SJCRH30 (cell line): Measurements from ENCODE around the gene PSMD13. TPM values are rescaled to one million over a fixed set of nuclear protein-coding genes. Genes with fewer than 3 reads are reported as not detected.

Experiments
- DNase-seq, 2 experiments: peaks; one replicate each; pipeline ENCODE4 v3.0.0-alpha.2; 2015 to 2020
- H3K27ac ChIP-seq: fragments of 250-450 bp; sonication (Bioruptor Pico); 2 replicates; pipeline ENCODE4 v1.5.1; 2020; ENCODE audit warnings: mild to moderate bottlenecking, moderate library complexity
- H3K27me3 ChIP-seq: fragments of 250-450 bp; sonication (Bioruptor Pico); 2 replicates; pipeline ENCODE4 v1.5.1; 2020; ENCODE audit warnings: mild to moderate bottlenecking, moderate library complexity
- H3K36me3 ChIP-seq: fragments of 250-450 bp; sonication (Bioruptor Pico); 2 replicates; pipeline ENCODE4 v1.5.1; 2020; ENCODE audit warnings: mild to moderate bottlenecking, moderate library complexity
- H3K4me1 ChIP-seq: fragments of 250-450 bp; sonication (Bioruptor Pico); 2 replicates; pipeline ENCODE4 v1.5.1; 2020; ENCODE audit warnings: mild to moderate bottlenecking, moderate library complexity
- H3K4me3 ChIP-seq: fragments of 250-450 bp; sonication (Bioruptor Pico); 2 replicates; pipeline ENCODE4 v1.5.1; 2020; ENCODE audit warnings: mild to moderate bottlenecking, moderate library complexity
- H3K9me3 ChIP-seq: fragments of 250-450 bp; sonication (Bioruptor Pico); replicated peaks from 2 replicates; pipeline ENCODE4 v1.5.1; 2020; ENCODE audit warnings: mild to moderate bottlenecking, moderate library complexity
- total RNA-seq: library from RNA; depleted of rRNA; stranded (reverse); fragments of >200 nt; shearing (Covaris generic); gene quantifications from 2 replicates; pipeline ENCODE4 v1.2.3, GENCODE V29; 2014

The PSMD13 gene
- total RNA-seq, 1 experiment from 2014 or later = 131 TPM

GRCh38 chr11:200224-201003 is 36.4 kb upstream of the PSMD13 start:
- H3K9me3 ChIP-seq = no peaks in the 10 kb centered on the region
- no peak for DNase-seq
- H3K4me1 ChIP-seq = peaks cover 9% of the 10 kb centered on the region
- H3K4me3 ChIP-seq = no peak overlapping the region
- peaks cover 4% of the 10 kb centered on the region for H3K36me3 ChIP-seq
- H3K27ac ChIP-seq = no peak overlapping the region
- no peaks in the 10 kb centered on the region for H3K27me3 ChIP-seq

- DNase-seq = no peak
- Histone ChIP-seq H3K27me3 (no peaks in the 10 kb centered on the region), H3K4me3 (no peak overlapping the region)
These were observed 34.8 kb upstream of the PSMD13 start for GRCh38 chr11:201966-202365.

GRCh38 chr11:202490-202889 is 34.3 kb upstream of the PSMD13 start:
- H3K36me3 ChIP-seq = peaks cover 4% of the 10 kb centered on the region
- H3K27me3 ChIP-seq = no peaks in the 10 kb centered on the region
- H3K9me3 ChIP-seq = no peaks in the 10 kb centered on the region
- no peak overlapping the region for H3K4me3 ChIP-seq
- peaks cover 9% of the 10 kb centered on the region for H3K4me1 ChIP-seq
- no peak overlapping the region for H3K27ac ChIP-seq
- no peak for DNase-seq

More at GRCh38 chr11:201966-202365, 34.8 kb upstream of the PSMD13 start:
- Histone ChIP-seq H3K36me3 (peaks cover 4% of the 10 kb centered on the region), H3K9me3 (no peaks in the 10 kb centered on the region), H3K27ac (no peak overlapping the region), H3K4me1 (peaks cover 9% of the 10 kb centered on the region)

GRCh38 chr11:203056-203944 is 33.5 kb upstream of the PSMD13 start:
- no peaks in the 10 kb centered on the region for H3K27me3 ChIP-seq
- no peak overlapping the region for H3K27ac ChIP-seq
- H3K4me3 ChIP-seq = no peak overlapping the region
- H3K9me3 ChIP-seq = no peaks in the 10 kb centered on the region
- peaks cover 4% of the 10 kb centered on the region for H3K36me3 ChIP-seq
- DNase-seq = no peak
- H3K4me1 ChIP-seq = peaks cover 9% of the 10 kb centered on the region

- peaks cover 4% of the 10 kb centered on the region for H3K36me3 ChIP-seq
- H3K4me3 ChIP-seq = no peak overlapping the region
- no peaks in the 10 kb centered on the region for H3K27me3 ChIP-seq
- H3K9me3 ChIP-seq = no peaks in the 10 kb centered on the region
- no peak overlapping the region for H3K27ac ChIP-seq
- peak; percentile 44 to 60 for DNase-seq
- H3K4me1 ChIP-seq = peaks cover 9% of the 10 kb centered on the region
These were observed 32.7 kb upstream of the PSMD13 start for GRCh38 chr11:203945-204586.

- Histone ChIP-seq H3K9me3 (no peaks in the 10 kb centered on the region), H3K4me3 (no peak overlapping the region), H3K4me1 (peaks cover 13% of the 10 kb centered on the region), H3K27ac (no peak overlapping the region), H3K36me3 (peaks cover 5% of the 10 kb centered on the region), H3K27me3 (no peaks in the 10 kb centered on the region)
- no peak for DNase-seq
These were observed 32.1 kb upstream of the PSMD13 start for GRCh38 chr11:204587-205109.

GRCh38 chr11:205221-206001 is 31.4 kb upstream of the PSMD13 start:
- Histone ChIP-seq H3K4me1 (peaks cover 21% of the 10 kb centered on the region), H3K9me3 (no peaks in the 10 kb centered on the region), H3K27ac (no peak overlapping the region), H3K36me3 (peaks cover 13% of the 10 kb centered on the region), H3K4me3 (no peak overlapping the region), H3K27me3 (no peaks in the 10 kb centered on the region)
- DNase-seq = no peak

- H3K27ac ChIP-seq = no peak overlapping the region
- no peaks in the 10 kb centered on the region for H3K9me3 ChIP-seq
- H3K36me3 ChIP-seq = peaks cover 18% of the 10 kb centered on the region
- no peak overlapping the region; the same call in 1 of the 2 replicates for H3K4me3 ChIP-seq
- no peak for DNase-seq
- H3K27me3 ChIP-seq = no peaks in the 10 kb centered on the region
- H3K4me1 ChIP-seq = peaks cover 21% of the 10 kb centered on the region
These were observed 30.8 kb upstream of the PSMD13 start for GRCh38 chr11:206002-206384.

- peak in 1 of 2 experiments; percentile 13 for DNase-seq
- peak overlapping the region; percentile 66 for H3K27ac ChIP-seq
- peak overlapping the region; percentile 88 for H3K4me3 ChIP-seq
- peaks cover 21% of the 10 kb centered on the region for H3K4me1 ChIP-seq
- peaks cover 23% of the 10 kb centered on the region for H3K36me3 ChIP-seq
- H3K27me3 ChIP-seq = no peaks in the 10 kb centered on the region
- no peaks in the 10 kb centered on the region for H3K9me3 ChIP-seq
These were observed 30.1 kb upstream of the PSMD13 start for GRCh38 chr11:206526-207207.

GRCh38 chr11:207208-207862 is 29.4 kb upstream of the PSMD13 start, which contains the start of the genes BET1L and RIC8A:
Gene BET1L, minus strand, starts transcription at chr11:207399. Its CDS starts 78 bp downstream, at chr11:207321.
Gene RIC8A, plus strand, starts transcription at chr11:207708. Its CDS starts 1,147 bp downstream, at chr11:208855.
- Histone ChIP-seq H3K9me3 (no peaks in the 10 kb centered on the region), H3K4me1 (peaks cover 21% of the 10 kb centered on the region), H3K36me3 (peaks cover 30% of the 10 kb centered on the region), H3K27me3 (no peaks in the 10 kb centered on the region), H3K27ac (peak within 1 kb of the TSS; percentile 66), H3K4me3 (peak within 1 kb of the TSS; percentile 88)
- peak; percentile 95 to 96 for DNase-seq

GRCh38 chr11:207863-208180 is 29.0 kb upstream of the PSMD13 start:
- peaks cover 35% of the 10 kb centered on the region for H3K36me3 ChIP-seq
- H3K27me3 ChIP-seq = no peaks in the 10 kb centered on the region
- no peak for DNase-seq
- H3K9me3 ChIP-seq = no peaks in the 10 kb centered on the region
- H3K4me1 ChIP-seq = peaks cover 21% of the 10 kb centered on the region
- H3K27ac ChIP-seq = peak overlapping the region; percentile 66
- H3K4me3 ChIP-seq = peak overlapping the region; percentile 88

GRCh38 chr11:208181-208916 is 28.4 kb upstream of the PSMD13 start:
- DNase-seq = peak; percentile 66 to 75
- H3K4me1 ChIP-seq = peaks cover 21% of the 10 kb centered on the region
- H3K27ac ChIP-seq = peak overlapping the region; percentile 66
- H3K9me3 ChIP-seq = no peaks in the 10 kb centered on the region
- H3K36me3 ChIP-seq = peaks cover 39% of the 10 kb centered on the region
- H3K27me3 ChIP-seq = no peaks in the 10 kb centered on the region
- H3K4me3 ChIP-seq = peak overlapping the region; percentile 88

- no peak for DNase-seq
- H3K4me3 ChIP-seq = peak overlapping the region; percentile 88
- no peaks in the 10 kb centered on the region for H3K9me3 ChIP-seq
- peaks cover 44% of the 10 kb centered on the region for H3K36me3 ChIP-seq
- H3K27me3 ChIP-seq = no peaks in the 10 kb centered on the region
- peak overlapping the region; percentile 66; the same call in 1 of the 2 replicates for H3K27ac ChIP-seq
- peaks cover 18% of the 10 kb centered on the region for H3K4me1 ChIP-seq
These were observed 27.9 kb upstream of the PSMD13 start for GRCh38 chr11:208917-209260.
